ENCODE measurements around the gene SARS1.
A peak's percentile ranks its signal among the peaks of the same experiment; 100 is the strongest.
"Not testable (repeated sequence)": the region's sequence is repeated elsewhere in the genome, so short reads cannot be mapped to it uniquely, and the experiment has no call there.

SARS1 gene

DNA sequence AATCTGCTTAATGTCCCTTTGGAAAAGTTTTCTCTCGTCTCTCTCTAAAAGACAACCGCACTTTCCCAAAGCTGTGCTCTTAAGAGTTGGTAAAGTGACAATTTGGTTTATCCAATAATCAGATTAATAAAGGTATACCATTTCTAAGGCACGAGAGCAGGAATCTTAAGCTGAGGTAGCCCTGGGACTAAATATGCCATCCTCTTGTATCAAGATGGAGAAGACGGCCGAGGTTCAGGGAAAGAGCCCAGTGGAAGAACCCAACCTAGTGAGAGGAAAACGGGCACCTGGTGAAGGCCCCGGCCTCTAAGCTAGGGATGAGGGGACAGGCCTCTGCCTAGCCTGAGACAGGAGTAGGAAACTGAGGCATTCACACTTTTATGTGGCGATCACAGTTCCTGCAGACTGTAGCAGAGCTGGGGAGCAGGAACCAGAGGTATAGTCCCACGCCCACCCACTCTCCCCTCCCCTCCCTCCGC lies 334 bp upstream of the SARS1 start:
- H3K9me3 ChIP-seq (ENCODE audit: control insufficient read depth, low read length) = no peaks in the 10 kb centered on the region
- H3K36me3 ChIP-seq (ENCODE audit: control insufficient read depth, insufficient read depth, low read length) = no peaks in the 10 kb centered on the region
- H3K4me3 ChIP-seq (ENCODE audit: low read length) = peak overlapping the region; percentile 77
- peaks cover 23% of the 10 kb centered on the region for H3K4me1 ChIP-seq (ENCODE audit: control insufficient read depth, insufficient read depth, low read length)
- peak overlapping the region; percentile 81 for H3K9ac ChIP-seq (ENCODE audit: low read length)
- H3K27me3 ChIP-seq (ENCODE audit: control insufficient read depth, insufficient read depth, low read length) = no peaks in the 10 kb centered on the region

- no peaks in the 10 kb centered on the region for H3K27me3 ChIP-seq (ENCODE audit: control insufficient read depth, insufficient read depth, low read length)
- peak overlapping the region; percentile 81 for H3K9ac ChIP-seq (ENCODE audit: low read length)
- H3K36me3 ChIP-seq (ENCODE audit: control insufficient read depth, insufficient read depth, low read length) = no peaks in the 10 kb centered on the region
- peaks cover 13% of the 10 kb centered on the region for H3K4me1 ChIP-seq (ENCODE audit: control insufficient read depth, insufficient read depth, low read length)
- H3K9me3 ChIP-seq (ENCODE audit: control insufficient read depth, low read length) = no peaks in the 10 kb centered on the region
- H3K4me3 ChIP-seq (ENCODE audit: low read length) = peak overlapping the region; percentile 77
Measured at GRCh38 chr1:109214695-109215623, 1.2 kb downstream of the SARS1 start.

DNA sequence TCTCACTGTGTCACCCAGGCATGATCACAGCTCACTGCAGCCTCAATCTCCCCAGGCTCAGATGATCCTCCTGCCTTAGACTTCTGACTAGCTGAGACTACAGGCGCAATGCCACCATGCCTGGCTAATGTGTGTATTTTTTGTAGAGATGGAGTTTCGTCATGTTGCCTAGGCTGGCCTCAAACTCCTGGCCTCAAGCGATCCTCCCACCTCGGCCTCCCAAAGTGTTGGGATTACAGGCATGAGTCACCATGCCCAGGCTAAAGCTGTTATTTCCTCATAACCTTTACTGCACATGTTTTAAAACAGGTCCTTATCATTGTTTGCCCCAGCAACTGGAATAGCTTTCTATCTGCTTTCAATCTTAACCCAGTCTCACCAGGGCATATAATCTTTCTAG lies 2.9 kb downstream of the SARS1 start:
- no peaks in the 10 kb centered on the region for H3K9me3 ChIP-seq (ENCODE audit: control insufficient read depth, low read length)
- peaks cover 13% of the 10 kb centered on the region for H3K4me1 ChIP-seq (ENCODE audit: control insufficient read depth, insufficient read depth, low read length)
- no peak overlapping the region for H3K9ac ChIP-seq (ENCODE audit: low read length)
- no peaks in the 10 kb centered on the region for H3K27me3 ChIP-seq (ENCODE audit: control insufficient read depth, insufficient read depth, low read length)
- no peak overlapping the region for H3K4me3 ChIP-seq (ENCODE audit: low read length)
- no peaks in the 10 kb centered on the region for H3K36me3 ChIP-seq (ENCODE audit: control insufficient read depth, insufficient read depth, low read length)

DNA sequence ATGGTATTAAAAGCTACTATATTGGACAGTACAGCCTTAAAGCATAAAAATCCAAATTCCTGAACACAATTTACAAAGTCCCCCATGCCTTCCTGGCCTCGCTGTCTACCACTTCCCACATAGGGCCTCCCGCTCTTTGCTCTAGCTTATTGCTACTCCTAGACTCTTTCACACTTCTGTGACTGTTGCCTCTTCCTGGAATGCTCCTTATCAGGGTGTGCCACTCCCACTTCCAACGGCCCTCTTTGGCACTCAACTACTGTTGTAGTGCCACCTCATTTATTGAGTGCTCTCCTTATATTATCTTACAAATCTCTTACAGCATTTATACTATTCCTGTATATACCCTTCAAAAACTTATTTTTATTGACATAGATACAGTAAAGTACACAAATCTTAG lies 4.8 kb downstream of the SARS1 start:
- Histone ChIP-seq H3K4me1 (ENCODE audit: control insufficient read depth, insufficient read depth, low read length) (peaks cover 13% of the 10 kb centered on the region), H3K9me3 (ENCODE audit: control insufficient read depth, low read length) (no peaks in the 10 kb centered on the region), H3K9ac (ENCODE audit: low read length) (no peak overlapping the region), H3K27me3 (ENCODE audit: control insufficient read depth, insufficient read depth, low read length) (no peaks in the 10 kb centered on the region), H3K4me3 (ENCODE audit: low read length) (no peak overlapping the region), H3K36me3 (ENCODE audit: control insufficient read depth, insufficient read depth, low read length) (peaks cover 4% of the 10 kb centered on the region)

- not testable (repeated sequence) for H3K36me3 ChIP-seq (ENCODE audit: control insufficient read depth, insufficient read depth, low read length); H3K9me3 ChIP-seq (ENCODE audit: control insufficient read depth, low read length); H3K4me3 ChIP-seq (ENCODE audit: low read length); H3K9ac ChIP-seq (ENCODE audit: low read length); H3K4me1 ChIP-seq (ENCODE audit: control insufficient read depth, insufficient read depth, low read length); H3K27me3 ChIP-seq (ENCODE audit: control insufficient read depth, insufficient read depth, low read length)
Measured at GRCh38 chr1:109221201-109221600, 7.5 kb downstream of the SARS1 start.

DNA sequence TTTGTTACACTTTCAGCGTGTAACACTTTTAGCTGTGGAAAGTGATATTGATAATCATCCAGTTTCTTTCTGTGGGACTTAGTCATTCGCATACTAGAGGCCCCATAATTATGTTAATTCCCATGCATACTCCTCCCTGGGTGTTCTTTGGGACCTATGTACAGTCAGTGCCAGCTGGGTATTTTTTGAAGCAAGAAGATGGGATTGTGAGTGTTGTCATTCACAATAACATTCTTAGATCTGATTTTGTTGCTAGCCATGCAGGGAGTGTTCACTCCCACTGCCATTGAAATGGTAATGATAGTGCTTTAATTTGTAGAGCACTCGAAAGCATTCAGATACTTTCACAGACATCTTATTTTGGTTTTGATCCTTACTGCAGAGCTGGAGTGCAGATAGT lies 11.6 kb downstream of the SARS1 start:
- H3K27me3 ChIP-seq (ENCODE audit: control insufficient read depth, insufficient read depth, low read length) = no peaks in the 10 kb centered on the region
- no peak overlapping the region for H3K4me3 ChIP-seq (ENCODE audit: low read length)
- H3K9me3 ChIP-seq (ENCODE audit: control insufficient read depth, low read length) = no peaks in the 10 kb centered on the region
- no peaks in the 10 kb centered on the region for H3K4me1 ChIP-seq (ENCODE audit: control insufficient read depth, insufficient read depth, low read length)
- H3K9ac ChIP-seq (ENCODE audit: low read length) = no peak overlapping the region
- peaks cover 12% of the 10 kb centered on the region for H3K36me3 ChIP-seq (ENCODE audit: control insufficient read depth, insufficient read depth, low read length)

DNA sequence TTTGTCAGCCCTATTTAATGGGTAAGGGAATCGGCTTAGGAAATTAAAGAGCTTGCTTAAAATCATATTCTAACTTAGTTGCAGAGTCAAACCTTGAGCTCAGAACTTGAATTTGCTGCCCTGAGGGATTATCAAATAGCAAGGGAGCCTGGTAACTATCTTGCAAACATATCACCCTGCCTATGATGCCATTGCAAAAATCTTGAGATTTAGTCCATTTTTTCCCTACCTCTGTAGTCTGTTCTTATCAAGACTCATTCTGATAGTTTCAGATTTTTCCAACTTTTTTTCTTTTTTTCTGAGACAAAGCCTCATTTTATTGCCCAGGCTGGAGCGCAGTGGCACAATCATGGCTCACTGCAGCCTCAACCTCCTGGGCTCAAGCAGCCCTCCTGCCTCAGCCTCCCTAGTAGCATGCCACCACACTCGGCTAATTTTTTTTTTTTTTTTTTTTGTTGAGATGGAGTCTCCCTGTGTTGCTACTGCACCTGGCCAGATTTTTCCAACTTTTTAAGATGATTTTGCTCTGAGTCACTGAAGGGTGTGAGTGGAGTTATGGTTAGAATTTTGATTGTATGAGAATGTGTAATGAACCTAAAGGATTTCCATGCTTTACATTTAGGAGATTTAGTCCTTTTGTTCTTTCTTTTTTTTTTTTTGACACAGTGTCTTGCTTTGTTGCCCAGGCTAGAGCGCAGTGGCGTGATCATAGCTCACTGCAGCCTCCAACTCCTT lies 12.2 kb downstream of the SARS1 start:
- no peak overlapping the region for H3K4me3 ChIP-seq (ENCODE audit: low read length)
- H3K9me3 ChIP-seq (ENCODE audit: control insufficient read depth, low read length) = no peaks in the 10 kb centered on the region
- peaks cover 13% of the 10 kb centered on the region for H3K36me3 ChIP-seq (ENCODE audit: control insufficient read depth, insufficient read depth, low read length)
- no peaks in the 10 kb centered on the region for H3K27me3 ChIP-seq (ENCODE audit: control insufficient read depth, insufficient read depth, low read length)
- no peaks in the 10 kb centered on the region for H3K4me1 ChIP-seq (ENCODE audit: control insufficient read depth, insufficient read depth, low read length)
- no peak overlapping the region for H3K9ac ChIP-seq (ENCODE audit: low read length)

GRCh38 chr1:109228167-109228566 lies 14.4 kb downstream of the SARS1 start:
- Histone ChIP-seq H3K36me3 (ENCODE audit: control insufficient read depth, insufficient read depth, low read length) (peaks cover 19% of the 10 kb centered on the region), H3K9me3 (ENCODE audit: control insufficient read depth, low read length) (no peaks in the 10 kb centered on the region), H3K9ac (ENCODE audit: low read length) (no peak overlapping the region), H3K4me1 (ENCODE audit: control insufficient read depth, insufficient read depth, low read length) (no peaks in the 10 kb centered on the region), H3K27me3 (ENCODE audit: control insufficient read depth, insufficient read depth, low read length) (no peaks in the 10 kb centered on the region), H3K4me3 (ENCODE audit: low read length) (no peak overlapping the region)

DNA sequence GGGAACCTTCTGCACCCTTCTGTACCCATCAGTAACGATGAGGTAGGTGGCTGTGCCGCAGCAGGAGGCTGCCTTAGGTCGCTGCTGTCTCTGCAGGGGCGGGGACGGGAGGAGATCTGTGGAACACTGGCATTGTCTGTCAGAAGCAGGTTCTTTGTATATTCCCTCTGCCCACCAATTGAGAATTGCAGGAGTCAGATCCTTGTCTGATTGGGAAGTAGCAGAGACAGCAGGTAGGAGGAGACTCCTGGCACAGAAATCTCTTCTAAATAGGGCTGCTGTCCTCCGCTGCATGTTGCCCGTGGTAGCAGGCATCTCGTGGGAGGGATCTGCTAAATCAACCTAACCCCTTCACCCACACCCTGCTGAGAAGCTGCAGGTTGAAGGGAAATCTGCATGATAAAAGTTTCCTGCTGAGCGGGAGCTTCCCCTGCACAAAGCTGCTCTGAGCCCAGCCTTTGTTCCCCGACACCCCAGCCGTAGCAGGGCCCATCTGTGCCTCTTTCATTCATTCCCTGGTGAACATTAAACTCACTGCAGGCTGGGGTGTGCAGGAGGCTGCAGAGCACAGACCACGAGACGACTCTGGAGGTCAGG lies 15.9 kb downstream of the SARS1 start:
- Histone ChIP-seq H3K4me3 (ENCODE audit: low read length) (no peak overlapping the region), H3K4me1 (ENCODE audit: control insufficient read depth, insufficient read depth, low read length) (no peaks in the 10 kb centered on the region), H3K36me3 (ENCODE audit: control insufficient read depth, insufficient read depth, low read length) (peaks cover 19% of the 10 kb centered on the region), H3K27me3 (ENCODE audit: control insufficient read depth, insufficient read depth, low read length) (no peaks in the 10 kb centered on the region), H3K9ac (ENCODE audit: low read length) (no peak overlapping the region), H3K9me3 (ENCODE audit: control insufficient read depth, low read length) (no peaks in the 10 kb centered on the region)

DNA sequence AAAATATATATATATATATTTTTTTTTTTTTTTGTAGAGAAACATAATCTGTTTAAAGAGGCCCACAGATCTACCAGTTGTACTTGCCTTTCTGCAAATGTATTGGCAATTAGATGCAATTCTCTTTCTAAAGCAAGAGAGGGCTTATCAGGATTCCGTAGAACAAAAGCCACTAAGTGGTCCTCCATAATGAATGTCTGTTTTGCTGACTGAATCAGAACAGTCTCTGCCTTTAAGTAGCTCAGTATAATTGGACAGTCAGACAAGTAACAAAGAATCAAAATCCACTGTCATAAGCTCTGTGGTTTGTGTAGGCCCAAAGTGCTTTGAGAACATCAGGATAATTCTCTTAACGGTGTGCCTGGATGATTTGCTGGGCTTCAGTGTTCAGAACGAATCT lies 17.3 kb downstream of the SARS1 start:
- H3K27me3 ChIP-seq (ENCODE audit: control insufficient read depth, insufficient read depth, low read length) = no peaks in the 10 kb centered on the region
- H3K9me3 ChIP-seq (ENCODE audit: control insufficient read depth, low read length) = no peaks in the 10 kb centered on the region
- no peak overlapping the region for H3K4me3 ChIP-seq (ENCODE audit: low read length)
- H3K36me3 ChIP-seq (ENCODE audit: control insufficient read depth, insufficient read depth, low read length) = peaks cover 27% of the 10 kb centered on the region
- no peak overlapping the region for H3K9ac ChIP-seq (ENCODE audit: low read length)
- H3K4me1 ChIP-seq (ENCODE audit: control insufficient read depth, insufficient read depth, low read length) = no peaks in the 10 kb centered on the region

GRCh38 chr1:109235137-109235536 lies 21.4 kb downstream of the SARS1 start:
- Histone ChIP-seq H3K36me3 (ENCODE audit: control insufficient read depth, insufficient read depth, low read length) (peaks cover 30% of the 10 kb centered on the region), H3K4me3 (ENCODE audit: low read length) (no peak overlapping the region), H3K9ac (ENCODE audit: low read length) (no peak overlapping the region), H3K27me3 (ENCODE audit: control insufficient read depth, insufficient read depth, low read length) (no peaks in the 10 kb centered on the region), H3K4me1 (ENCODE audit: control insufficient read depth, insufficient read depth, low read length) (peaks cover 7% of the 10 kb centered on the region), H3K9me3 (ENCODE audit: control insufficient read depth, low read length) (no peaks in the 10 kb centered on the region)

- Histone ChIP-seq H3K27me3 (ENCODE audit: control insufficient read depth, insufficient read depth, low read length) (peaks cover 13% of the 10 kb centered on the region), H3K4me3 (ENCODE audit: low read length) (no peak overlapping the region), H3K4me1 (ENCODE audit: control insufficient read depth, insufficient read depth, low read length) (peaks cover 22% of the 10 kb centered on the region), H3K9ac (ENCODE audit: low read length) (no peak overlapping the region), H3K9me3 (ENCODE audit: control insufficient read depth, low read length) (no peaks in the 10 kb centered on the region), H3K36me3 (ENCODE audit: control insufficient read depth, insufficient read depth, low read length) (peaks cover 18% of the 10 kb centered on the region)
Measured at GRCh38 chr1:109237512-109237911, 23.8 kb downstream of the SARS1 start.
